Panc1 (cell line): ENCODE measurements around the gene MMD2. TPM values are rescaled to one million over a fixed set of nuclear protein-coding genes. Genes with fewer than 3 reads are reported as not detected.

Source experiments
- ATAC-seq: fragments of 200-7000 bp; cut with Tn5 transposase; 2 replicates; pipeline ENCODE4 v1.9.1; 2020; ENCODE audit warnings: mild to moderate bottlenecking, moderate library complexity
- BruUV-seq: library from RNA; stranded (reverse); fragments of 400-500 nt; replicated peaks from 2 replicates; lab custom pipeline; 2021; lab: Mats Ljungman, UMichigan
- CTCF ChIA-PET: fragments of 300-600 bp; sonication (Branson Sonifier 250); formaldehyde crosslinking; loops from one replicate; lab custom pipeline; 2022; ENCODE audit warnings: antibody characterized with exemption; lab: Charles Lee
- POLR2A ChIA-PET: fragments of 300-600 bp; sonication (Branson Sonifier 250); formaldehyde crosslinking; loops from one replicate; lab custom pipeline; 2022; ENCODE audit warnings: antibody characterized with exemption; lab: Charles Lee
- DNase-seq: peaks from one replicate; pipeline ENCODE4 v3.0.0-alpha.2; 2010; ENCODE audit warnings: low read depth, low spot score
- H3K27ac ChIP-seq: 2 replicates; pipeline ENCODE4 v1.5.1; 2011; ENCODE audit warnings: mild to moderate bottlenecking, low read length, inconsistent platforms
- H3K27me3 ChIP-seq: fragments of 200-500 bp; sonication (Bioruptor generic); 2 replicates; pipeline ENCODE4 v1.6.0; 2014; ENCODE audit warnings: low read length, inconsistent platforms; ENCODE audit not compliant: control insufficient read depth, insufficient read depth
- H3K36me3 ChIP-seq: fragments of 200-500 bp; sonication (Bioruptor generic); 2 replicates; pipeline ENCODE4 v1.5.1; 2014; ENCODE audit warnings: inconsistent platforms, mild to moderate bottlenecking, low read length, moderate library complexity; ENCODE audit not compliant: control insufficient read depth, insufficient read depth
- H3K4me1 ChIP-seq: 2 replicates; pipeline ENCODE4 v1.5.1; 2011; ENCODE audit warnings: inconsistent platforms, mild to moderate bottlenecking, low read length, moderate library complexity; ENCODE audit not compliant: control insufficient read depth, insufficient read depth
- H3K4me3 ChIP-seq, 2 experiments: 2 replicates each; pipeline ENCODE4 v1.5.1; 2011 to 2012; ENCODE audit warnings: low read depth in 2 of 2, low read length in 2 of 2, mild to moderate bottlenecking in 2 of 2, inconsistent platforms in 1 of 2, moderate library complexity in 1 of 2
- H3K9me3 ChIP-seq: fragments of 200-500 bp; sonication (Bioruptor generic); 2 replicates; pipeline ENCODE4 v1.5.1; 2014; ENCODE audit warnings: low read depth, mild to moderate bottlenecking, inconsistent platforms, low read length, moderate library complexity; ENCODE audit not compliant: control insufficient read depth, insufficient read depth
- CTCF ChIP-seq: fragments of 450-650 bp; IDR thresholded peaks from 2 replicates; pipeline ENCODE4 v1.5.1; 2017; ENCODE audit warnings: mild to moderate bottlenecking
- POLR2AphosphoS5 ChIP-seq: IDR thresholded peaks from 2 replicates; pipeline ENCODE4 v1.6.1; 2012; ENCODE audit warnings: mild to moderate bottlenecking, low read depth, low read length, moderate library complexity
- REST ChIP-seq, 2 experiments: IDR thresholded peaks; 2 replicates each; pipeline ENCODE4 v1.6.1; 2011 to 2012; ENCODE audit warnings: low read depth in 2 of 2, control low read depth in 1 of 2, low read length in 1 of 2, mild to moderate bottlenecking in 1 of 2, moderate library complexity in 1 of 2; ENCODE audit not compliant: insufficient read depth in 1 of 2
- SIN3A ChIP-seq: IDR thresholded peaks from 2 replicates; pipeline ENCODE4 v1.6.1; 2012; ENCODE audit warnings: low read depth, mild to moderate bottlenecking, low read length, moderate library complexity, borderline replicate concordance; ENCODE audit not compliant: insufficient read depth
- TCF7L2 ChIP-seq: IDR thresholded peaks from 2 replicates; pipeline ENCODE4 v1.6.1; 2011; ENCODE audit warnings: mild to moderate bottlenecking, low read depth, low read length, inconsistent platforms
- in situ Hi-C: cut with HindIII; loops from 2 replicates; pipeline ENCODE4 v1.10.0; 2016; ENCODE audit warnings: low sequenced_read_pairs, low pct_unique_long_range_greater_than_20kb
- intact Hi-C: fragments of 100-400 bp; cut with micrococcal nuclease; formaldehyde crosslinking; loops from one replicate; pipeline ENCODE4 v1.10.0; 2022; ENCODE audit not compliant: unreplicated experiment
- total RNA-seq: library from RNA; stranded (reverse); gene quantifications from one replicate; pipeline ENCODE4 v1.2.1, GENCODE V29; 2021; ENCODE audit not compliant: unreplicated experiment

The MMD2 gene
- total RNA-seq, 1 experiment from 2014 or later: not detected

GRCh38 chr7:5001911-5002310 is 42.9 kb upstream of the MMD2 start:
- in situ Hi-C loops (no loop called here), intact Hi-C loops (no loop called here)
- TF ChIP-seq SIN3A (no peak), CTCF (no peak), POLR2AphosphoS5 (no peak), REST (IDR thresholded peaks at IDR 0.05; ENCODE audit: insufficient read depth in 1 of 2, low read depth in 2 of 2, low read length in 1 of 2) (no peak), TCF7L2 (no peak)
- H3K27me3 ChIP-seq: no peaks in the 10 kb centered on the region
- ATAC-seq (no peak), DNase-seq (no peak)
- H3K27ac ChIP-seq: no peak overlapping the region
- no TSS peak for BruUV-seq
- no peak overlapping the region for H3K4me3 ChIP-seq
- H3K9me3 ChIP-seq: no peaks in the 10 kb centered on the region
- H3K4me1 ChIP-seq: no peaks in the 10 kb centered on the region
- no peaks in the 10 kb centered on the region for H3K36me3 ChIP-seq
- CTCF ChIA-PET: no interaction called here
- POLR2A ChIA-PET: no interaction called here

GRCh38 chr7:5001003-5001402 is 42.0 kb upstream of the MMD2 start:
- in situ Hi-C loops: no loop called here
- CTCF ChIA-PET: no interaction called here

More at GRCh38 chr7:5001003-5001402, 42.0 kb upstream of the MMD2 start:
- Histone ChIP-seq H3K4me1 (no peaks in the 10 kb centered on the region), H3K27me3 (no peaks in the 10 kb centered on the region), H3K36me3 (no peaks in the 10 kb centered on the region; the same call in 1 of the 2 replicates), H3K9me3 (no peaks in the 10 kb centered on the region), H3K27ac (no peak overlapping the region), H3K4me3 (no peak overlapping the region)
- intact Hi-C loops: no loop called here
- POLR2A ChIA-PET: no interaction called here
- TF ChIP-seq POLR2AphosphoS5 (no peak), SIN3A (no peak), REST (IDR thresholded peaks at IDR 0.05; ENCODE audit: insufficient read depth in 1 of 2, low read depth in 2 of 2, low read length in 1 of 2) (no peak), TCF7L2 (no peak), CTCF (no peak)
- no peak for ATAC-seq
- no peak for DNase-seq
- BruUV-seq: no TSS peak
